Sigmoid colon (tissue), 4 donors: ENCODE results near the gene TSHZ1.

Source experiments
- POLR2A ChIP-seq, 2 donors: fragments of 450-650 bp; IDR thresholded peaks; one replicate each; pipeline ENCODE4 v1.6.1; 2016; ENCODE audit warnings: antibody characterized with exemption in 2 of 2, mild to moderate bottlenecking in 2 of 2, moderate library complexity in 2 of 2
- POLR2AphosphoS5 ChIP-seq, 4 donors: sonication (generic); formaldehyde crosslinking; IDR thresholded peaks; one replicate each; pipeline ENCODE4 v1.6.1; 2017; ENCODE audit warnings: antibody characterized with exemption in 4 of 4

GRCh38 chr18:75314117-75314516, 103.5 kb downstream of the TSHZ1 start:
- TF ChIP-seq POLR2A (IDR thresholded peaks at IDR 0.05), result no peak
- TF ChIP-seq POLR2AphosphoS5 (IDR thresholded peaks at IDR 0.05), result no peak
